A549 (cell line): ENCODE measurements around the gene OR2H1. TPM values are rescaled to one million over a fixed set of nuclear protein-coding genes. Genes with fewer than 3 reads are reported as not detected.

ENCODE experiments used
- ATAC-seq, 2 experiments: fragments of 200-7000 bp in 1 of 2; fragments of >200 bp in 1 of 2; cut with Nextera tagmentation in 1 of 2; cut with Tn5 transposase in 1 of 2; 3 replicates each; pipeline versions ENCODE4 v1.8.0 to v1.9.1; 2018 to 2020; ENCODE audit warnings: mild to moderate bottlenecking in 1 of 2, moderate library complexity in 1 of 2
- CTCF ChIA-PET: fragments of 300-600 bp; sonication (Branson Sonifier 250); formaldehyde crosslinking; extraction: SDS; loops from one replicate; lab custom pipeline; 2021; ENCODE audit warnings: antibody characterized with exemption, inconsistent platforms; lab: Yijun Ruan, JAX
- POLR2A ChIA-PET: fragments of 350-600 bp; formaldehyde crosslinking; extraction: SDS; loops from one replicate; lab custom pipeline; 2021; ENCODE audit warnings: antibody characterized with exemption, inconsistent platforms; lab: Yijun Ruan, JAX
- DNase-seq, 2 experiments: peaks; one replicate each; pipeline versions ENCODE4 v3.0.0 to v3.0.0-alpha.2; 2011 to 2016; ENCODE audit warnings: low read depth in 1 of 2, low spot score in 1 of 2
- FAIRE-seq: peaks from 2 replicates; lab custom pipeline; 2011; peaks lifted over from hg19 to GRCh38; lab: Jason Lieb, UNC
- H3K27ac ChIP-seq, 2 experiments: fragments of >200 bp; sonication (Bioruptor Twin); formaldehyde crosslinking; 3 replicates each; pipeline ENCODE4 v1.5.1; 2016 to 2017
- H3K4me1 ChIP-seq: fragments of >200 bp; sonication (Bioruptor Twin); formaldehyde crosslinking; 3 replicates; pipeline ENCODE4 v1.6.1; 2016
- H3K4me2 ChIP-seq: fragments of >200 bp; sonication (Bioruptor Twin); formaldehyde crosslinking; 3 replicates; pipeline ENCODE4 v1.6.1; 2016
- H3K4me3 ChIP-seq: fragments of >200 bp; sonication (Bioruptor Twin); formaldehyde crosslinking; 3 replicates; pipeline ENCODE4 v1.5.1; 2016
- H3K9me3 ChIP-seq: fragments of >200 bp; sonication (Bioruptor Twin); formaldehyde crosslinking; 3 replicates; pipeline ENCODE4 v1.6.1; 2016
- BCL3 ChIP-seq: fragments of >200 bp; sonication (Bioruptor Twin); formaldehyde crosslinking; IDR thresholded peaks from 3 replicates; pipeline ENCODE4 v1.6.1; 2016
- CBX2 ChIP-seq: fragments of 200-600 bp; sonication (generic); IDR thresholded peaks from 2 replicates; pipeline ENCODE4 v1.6.1; 2016; ENCODE audit warnings: low read depth, mild to moderate bottlenecking, borderline replicate concordance
- CEBPB ChIP-seq, 2 experiments: fragments of >200 bp in 1 of 2; sonication (Bioruptor Twin) in 1 of 2; formaldehyde crosslinking in 1 of 2; IDR thresholded peaks; 2 replicates each; pipeline ENCODE4 v1.6.1; 2012 to 2016
- CHD2 ChIP-seq: fragments of 150-350 bp; IDR thresholded peaks from 2 replicates; pipeline ENCODE4 v1.6.1; 2014; ENCODE audit warnings: low read length; ENCODE audit not compliant: partially characterized antibody
- CHD4 ChIP-seq: fragments of 200-600 bp; sonication (generic); IDR thresholded peaks from 2 replicates; pipeline ENCODE4 v1.6.1; 2016; ENCODE audit warnings: antibody characterized with exemption, mild to moderate bottlenecking, borderline replicate concordance
- CTCF ChIP-seq: fragments of >200 bp; sonication (Bioruptor Twin); formaldehyde crosslinking; IDR thresholded peaks from 3 replicates; pipeline ENCODE4 v1.5.1; 2016
- E2F6 ChIP-seq: IDR thresholded peaks from 2 replicates; pipeline ENCODE4 v1.6.1; 2012; ENCODE audit warnings: low read depth, borderline replicate concordance
- EHF ChIP-seq: fragments of 250-450 bp; sonication (Bioruptor Pico); IDR thresholded peaks from 2 replicates; pipeline ENCODE4 v1.5.0; 2020; ENCODE audit warnings: mild to moderate bottlenecking
- GATA3 ChIP-seq: IDR thresholded peaks from 2 replicates; pipeline ENCODE4 v1.6.1; 2012; ENCODE audit warnings: borderline replicate concordance
- HEYL ChIP-seq: fragments of 250-450 bp; sonication (Bioruptor Pico); IDR thresholded peaks from 2 replicates; pipeline ENCODE4 v1.8.0; 2021; ENCODE audit warnings: mild to moderate bottlenecking, moderate library complexity
- HOXB13 ChIP-seq: fragments of 250-450 bp; sonication (Bioruptor Pico); IDR thresholded peaks from 2 replicates; pipeline ENCODE4 v1.5.0; 2020; ENCODE audit warnings: low read depth, mild to moderate bottlenecking, moderate library complexity
- JUN ChIP-seq, 2 experiments: fragments of >200 bp; sonication (Bioruptor Twin); formaldehyde crosslinking; IDR thresholded peaks; 2 replicates in 1 of 2; 3 replicates in 1 of 2; pipeline ENCODE4 v1.6.1; 2016 to 2017
- JUNB ChIP-seq: fragments of >200 bp; sonication (Bioruptor Twin); formaldehyde crosslinking; IDR thresholded peaks from 2 replicates; pipeline ENCODE4 v1.6.1; 2016
- MAZ ChIP-seq: fragments of 150-350 bp; IDR thresholded peaks from 2 replicates; pipeline ENCODE4 v1.6.1; 2014; ENCODE audit warnings: antibody characterized with exemption, low read depth, low read length, borderline replicate concordance
- NPAS2 ChIP-seq: fragments of 250-450 bp; sonication (Bioruptor Pico); IDR thresholded peaks from 2 replicates; pipeline ENCODE4 v1.8.0; 2022; ENCODE audit warnings: mild to moderate bottlenecking, moderate library complexity, borderline replicate concordance
- NR3C1 ChIP-seq: fragments of >200 bp; sonication (Bioruptor Twin); formaldehyde crosslinking; IDR thresholded peaks from 3 replicates; pipeline ENCODE4 v1.6.1; 2017
- PBX3 ChIP-seq: IDR thresholded peaks from 2 replicates; pipeline ENCODE4 v1.6.1; 2012
- RAD21 ChIP-seq, 2 experiments: fragments of >200 bp in 1 of 2; sonication (Bioruptor Twin) in 1 of 2; formaldehyde crosslinking in 1 of 2; IDR thresholded peaks in 1 of 2; conservative IDR thresholded peaks in 1 of 2; 2 replicates in 1 of 2; 3 replicates in 1 of 2; pipeline ENCODE4 v1.6.1; 2012 to 2018; ENCODE audit warnings: inconsistent platforms in 1 of 2
- RFX5 ChIP-seq: fragments of 450-650 bp; IDR thresholded peaks from 2 replicates; pipeline ENCODE4 v1.7.1; 2014; ENCODE audit warnings: antibody characterized with exemption, mild to moderate bottlenecking, moderate library complexity
- SMC3 ChIP-seq: fragments of >200 bp; sonication (Bioruptor Twin); formaldehyde crosslinking; IDR thresholded peaks from 3 replicates; pipeline ENCODE4 v1.6.1; 2018; ENCODE audit warnings: inconsistent platforms
- SREBF2 ChIP-seq: fragments of 450-650 bp; IDR thresholded peaks from 2 replicates; pipeline ENCODE4 v1.6.1; 2014; ENCODE audit warnings: mild to moderate bottlenecking, moderate library complexity
- ZNF302 ChIP-seq: fragments of 250-450 bp; sonication (Bioruptor Pico); IDR thresholded peaks from 2 replicates; pipeline ENCODE4 v1.9.0; 2021; ENCODE audit warnings: inconsistent platforms, mild to moderate bottlenecking, moderate library complexity
- ZSCAN20 ChIP-seq: fragments of 250-450 bp; sonication (Bioruptor Pico); IDR thresholded peaks from 2 replicates; pipeline ENCODE4 v1.8.0; 2022; ENCODE audit warnings: mild to moderate bottlenecking, moderate library complexity
- WGBS: methylation state at CpG from one replicate; pipeline ENCODE4 v1.1.6; 2017; ENCODE audit errors: missing lambda C conversion rate; 5-methylcytosine and 5-hydroxymethylcytosine counted together
- polyA minus RNA-seq: library from RNA; depleted of rRNA, polyadenylated mRNA; stranded (reverse); fragments of >200 nt; gene quantifications from 2 replicates; pipeline ENCODE4 v1.2.3, GENCODE V29; 2011; rRNA and poly(A)+ RNA removed
- polyA plus RNA-seq, 4 experiments: library from polyadenylated mRNA; depleted of rRNA in 3 of 4; stranded (reverse); fragments of >200 nt; fragmentation: RNase III in 1 of 4; extraction: RNeasy Plus Mini Kit Qiagen cat#74134 plus additional on column Dnase treatment in 1 of 4; gene quantifications; 2 replicates in 3 of 4; 3 replicates in 1 of 4; pipeline ENCODE4 v1.2.3, GENCODE V29; 2011 to 2017

OR2H1 gene
- polyA plus RNA-seq (2011; rRNA removed) (not detected in 2 replicates), polyA plus RNA-seq (2017; fragmentation: RNase III; extraction: RNeasy Plus Mini Kit Qiagen cat#74134 plus additional on column Dnase treatment) (not detected in 3 replicates), polyA minus RNA-seq (not detected in 2 replicates)
- not detected in 2 replicates for polyA plus RNA-seq (2012; cell fraction: cytosol; rRNA removed)
- not detected in 2 replicates for polyA plus RNA-seq (2012; cell fraction: nucleus; rRNA removed)

GRCh38 chr6:29456971-29457370 lies at the start of gene OR2H1, which contains the start of gene OR11A1:
TSS of gene OR2H1 (plus strand) at chr6:29457155. CDS start at chr6:29461770, 4,615 bp downstream.
TSS of gene OR11A1 (minus strand) at chr6:29457071. CDS start at chr6:29427641, 29,430 bp downstream.
- 6% methylated on average over 2 of the region's 2 CpGs for WGBS
- no peak for TF ChIP-seq MAZ
- TF ChIP-seq SMC3: no peak
- no peak for TF ChIP-seq CBX2
- TF ChIP-seq PBX3: no peak
- no peak for TF ChIP-seq HEYL (CRISPR knock-in tag)
- TF ChIP-seq SREBF2: no peak
- no peak for TF ChIP-seq RAD21 (conservative IDR thresholded peaks at IDR 0.05 in 1 of 2, IDR thresholded peaks at IDR 0.05 in 1 of 2)
- no peak for TF ChIP-seq CEBPB (IDR thresholded peaks at IDR 0.05)
- TF ChIP-seq CHD4: no peak
- no peak for TF ChIP-seq EHF
- no peak for TF ChIP-seq ZNF302 (CRISPR knock-in tag)
- no peak for TF ChIP-seq NR3C1
- no peak for TF ChIP-seq CHD2
- TF ChIP-seq BCL3: no peak
- no peak for TF ChIP-seq E2F6
- H3K4me2 ChIP-seq: no peak within 1 kb of the TSS

GRCh38 chr6:29414588-29414987 lies 42.4 kb upstream of the OR2H1 start, which contains the start of gene OR12D1:
TSS of gene OR12D1 (plus strand) at chr6:29414928.
- H3K9me3 ChIP-seq: no peaks in the 10 kb centered on the region
- no peak for FAIRE-seq
- H3K4me1 ChIP-seq: no peaks in the 10 kb centered on the region
- ChIA-PET CTCF (interaction anchor here (1.1 kb wide), 1 partner anchor 175 kb away, joined by 3 read pairs; no protein-coding TSS in a partner anchor), POLR2A (no interaction called here)
- no peak for TF ChIP-seq GATA3
- no peak within 1 kb of the TSS for H3K4me2 ChIP-seq
- no peak within 1 kb of the TSS for H3K4me3 ChIP-seq
- H3K27ac ChIP-seq: no peak within 1 kb of the TSS
- no peak for DNase-seq
- ATAC-seq: no peak

More at GRCh38 chr6:29456971-29457370, at the start of gene OR2H1, which contains the start of gene OR11A1:
- no peak for ATAC-seq
- no peak for DNase-seq
- no peak for FAIRE-seq
- no peak within 1 kb of the TSS for H3K27ac ChIP-seq
- ChIA-PET POLR2A (no interaction called here), CTCF (no interaction called here)
- no peak within 1 kb of the TSS for H3K4me3 ChIP-seq
- H3K9me3 ChIP-seq: no peaks in the 10 kb centered on the region
- no peaks in the 10 kb centered on the region for H3K4me1 ChIP-seq

GRCh38 chr6:29419516-29419915 lies 37.4 kb upstream of the OR2H1 start:
- CTCF ChIA-PET: no interaction called here
- Histone ChIP-seq H3K9me3 (no peaks in the 10 kb centered on the region), H3K4me1 (no peaks in the 10 kb centered on the region), H3K4me3 (no peak overlapping the region), H3K4me2 (no peak overlapping the region), H3K27ac (no peak overlapping the region)
- ATAC-seq (no peak), DNase-seq (no peak), FAIRE-seq (no peak)
- no peak for TF ChIP-seq CHD2
- WGBS: 4% methylated on average over 3 of the region's 3 CpGs
- POLR2A ChIA-PET: no interaction called here

- no peak for FAIRE-seq
- no peak for ATAC-seq
- CTCF ChIA-PET: no interaction called here
Observed at GRCh38 chr6:29424168-29424567, 32.8 kb upstream of the OR2H1 start.

More at GRCh38 chr6:29424168-29424567, 32.8 kb upstream of the OR2H1 start:
- Histone ChIP-seq H3K9me3 (no peaks in the 10 kb centered on the region), H3K4me2 (no peak overlapping the region), H3K27ac (no peak overlapping the region), H3K4me1 (no peaks in the 10 kb centered on the region), H3K4me3 (no peak overlapping the region)
- 2% methylated on average over 2 of the region's 2 CpGs for WGBS
- TF ChIP-seq ZSCAN20: no peak
- no peak for TF ChIP-seq HOXB13 (CRISPR knock-in tag)
- no peak for TF ChIP-seq BCL3
- no peak for TF ChIP-seq NPAS2 (CRISPR knock-in tag)
- no peak for TF ChIP-seq NR3C1
- TF ChIP-seq HEYL (CRISPR knock-in tag): no peak
- TF ChIP-seq JUN (IDR thresholded peaks at IDR 0.05): no peak
- TF ChIP-seq CTCF: no peak
- TF ChIP-seq RFX5: no peak
- no peak for TF ChIP-seq JUNB
- no peak for DNase-seq
- POLR2A ChIA-PET: no interaction called here
